ENCODE measurements around the gene MACF1.

- TF ChIP-seq POLR2A (IDR thresholded peaks at IDR 0.05; ENCODE audit: low read depth, low read length) (no peak), TAF1 (IDR thresholded peaks at IDR 0.05; ENCODE audit: low read depth, low read length) (no peak), POLR2AphosphoS5 (IDR thresholded peaks at IDR 0.05; ENCODE audit: low read depth, low read length) (no peak), PAX5 (IDR thresholded peaks at IDR 0.05; ENCODE audit: insufficient read depth, low read length, severe bottlenecking) (no peak)
Observed at GRCh38 chr1:39488012-39488545, 283.6 kb downstream of the MACF1 start.

Measured in GM12891 (cell line).